DOHH2 (cell line): ENCODE measurements around the gene FILIP1L.

Experiments used
- H3F3A ChIP-seq: fragments of 200-600 bp; sonication (generic), shearing (Covaris generic); 2 replicates; pipeline ENCODE4 v1.6.0; 2016; ENCODE audit warnings: antibody characterized with exemption, mild to moderate bottlenecking; ENCODE audit not compliant: control insufficient read depth, insufficient read depth
- H3K27ac ChIP-seq: fragments of 200-600 bp; sonication (generic); 2 replicates; pipeline ENCODE4 v1.5.1; 2014; ENCODE audit warnings: low read depth, mild to moderate bottlenecking, low read length, moderate library complexity
- H3K27me3 ChIP-seq: fragments of 200-600 bp; sonication (generic); 2 replicates; pipeline ENCODE4 v1.6.1; 2014; ENCODE audit warnings: mild to moderate bottlenecking, low read length, mixed read lengths; ENCODE audit not compliant: control insufficient read depth
- H3K36me3 ChIP-seq: fragments of 200-600 bp; sonication (generic); 2 replicates; pipeline ENCODE4 v1.6.1; 2014; ENCODE audit warnings: mild to moderate bottlenecking, low read length, moderate library complexity, mixed read lengths; ENCODE audit not compliant: control insufficient read depth
- H3K4me1 ChIP-seq: fragments of 200-600 bp; sonication (generic); 2 replicates; pipeline ENCODE4 v1.6.1; 2014; ENCODE audit warnings: mild to moderate bottlenecking, low read length, mixed read lengths; ENCODE audit not compliant: control insufficient read depth
- H3K4me2 ChIP-seq: fragments of 200-600 bp; sonication (generic); 2 replicates; pipeline ENCODE4 v1.6.0; 2014; ENCODE audit warnings: mild to moderate bottlenecking, low read length, moderate library complexity
- H3K4me3 ChIP-seq: fragments of 200-600 bp; sonication (generic); 2 replicates; pipeline ENCODE4 v1.5.1; 2014; ENCODE audit warnings: mild to moderate bottlenecking, low read length, mixed read lengths
- H3K79me2 ChIP-seq: fragments of 200-600 bp; sonication (generic); 2 replicates; pipeline ENCODE4 v1.6.1; 2014; ENCODE audit warnings: mild to moderate bottlenecking, low read length, mixed read lengths; ENCODE audit not compliant: control insufficient read depth
- H3K9me2 ChIP-seq: fragments of 200-600 bp; sonication (generic); replicated peaks from 2 replicates; pipeline ENCODE4 v1.6.1; 2014; ENCODE audit warnings: mild to moderate bottlenecking, low read length, mixed read lengths; ENCODE audit not compliant: control insufficient read depth
- H3K9me3 ChIP-seq: fragments of 200-600 bp; sonication (generic); 2 replicates; pipeline ENCODE4 v1.6.1; 2014; ENCODE audit warnings: antibody characterized with exemption, low read length, mixed read lengths; ENCODE audit not compliant: control insufficient read depth, insufficient read depth
- H4K20me1 ChIP-seq: fragments of 200-600 bp; sonication (generic); 2 replicates; pipeline ENCODE4 v1.6.0; 2014; ENCODE audit warnings: low read depth, mild to moderate bottlenecking, antibody characterized with exemption, low read length, moderate library complexity; ENCODE audit not compliant: control insufficient read depth, insufficient read depth
- CTCF ChIP-seq: fragments of 200-600 bp; sonication (generic); IDR thresholded peaks from one replicate; pipeline ENCODE4 v1.5.1; 2014; ENCODE audit warnings: antibody characterized with exemption, mild to moderate bottlenecking, low read depth, low read length; ENCODE audit not compliant: poor library complexity, severe bottlenecking
- EZH2phosphoT487 ChIP-seq: fragments of 200-600 bp; sonication (generic); IDR thresholded peaks from 2 replicates; pipeline ENCODE4 v1.6.1; 2017; ENCODE audit warnings: borderline replicate concordance, mild to moderate bottlenecking, antibody characterized with exemption, low read length, moderate library complexity, mixed read lengths

FILIP1L gene

DNA sequence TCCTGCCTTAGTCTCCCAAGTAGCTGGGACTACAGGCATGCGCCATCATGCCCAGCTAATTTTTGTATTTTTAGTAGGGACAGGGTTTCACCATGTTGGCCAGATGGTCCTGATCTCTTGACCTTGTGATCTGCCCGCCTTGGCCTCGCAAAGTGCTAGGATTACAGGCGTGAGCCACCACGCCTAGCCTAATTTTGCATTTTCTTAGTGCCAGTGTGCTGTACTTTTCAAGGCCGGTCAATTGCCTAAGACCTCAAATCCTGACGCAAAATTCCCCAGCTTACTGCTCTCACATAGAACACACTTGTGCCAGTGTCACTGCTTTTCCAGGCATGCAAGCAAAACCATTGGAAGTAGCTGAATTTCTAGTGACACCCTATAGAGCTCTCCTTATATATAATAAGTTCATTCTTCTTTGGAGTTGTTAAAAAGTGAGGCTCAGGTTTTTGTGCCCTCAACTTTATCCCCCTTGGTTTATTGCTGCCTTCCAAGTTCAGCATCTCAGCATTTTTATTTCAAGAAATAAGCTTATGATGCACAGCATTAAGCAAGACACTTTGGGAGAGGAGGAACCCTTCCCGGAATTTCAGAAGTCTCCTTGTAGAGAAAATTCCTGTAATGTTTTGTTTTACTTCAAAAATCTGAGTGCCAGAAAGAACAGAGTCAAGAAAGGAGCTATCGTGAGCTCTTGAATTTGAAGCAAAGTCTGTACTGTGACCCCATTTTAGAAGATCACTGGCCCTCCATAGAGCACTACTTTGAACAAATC is 93.2 kb downstream of the FILIP1L start:
- Histone ChIP-seq H3K4me2 (no peak overlapping the region), H3K79me2 (no peaks in the 10 kb centered on the region), H3K9me3 (no peaks in the 10 kb centered on the region), H3K36me3 (no peaks in the 10 kb centered on the region), H3K9me2 (no peaks in the 10 kb centered on the region), H3K4me1 (no peaks in the 10 kb centered on the region), H3F3A (no peaks in the 10 kb centered on the region), H3K27ac (no peak overlapping the region), H4K20me1 (no peaks in the 10 kb centered on the region), H3K27me3 (no peaks in the 10 kb centered on the region), H3K4me3 (no peak overlapping the region)
- TF ChIP-seq CTCF (no peak), EZH2phosphoT487 (no peak)

DNA sequence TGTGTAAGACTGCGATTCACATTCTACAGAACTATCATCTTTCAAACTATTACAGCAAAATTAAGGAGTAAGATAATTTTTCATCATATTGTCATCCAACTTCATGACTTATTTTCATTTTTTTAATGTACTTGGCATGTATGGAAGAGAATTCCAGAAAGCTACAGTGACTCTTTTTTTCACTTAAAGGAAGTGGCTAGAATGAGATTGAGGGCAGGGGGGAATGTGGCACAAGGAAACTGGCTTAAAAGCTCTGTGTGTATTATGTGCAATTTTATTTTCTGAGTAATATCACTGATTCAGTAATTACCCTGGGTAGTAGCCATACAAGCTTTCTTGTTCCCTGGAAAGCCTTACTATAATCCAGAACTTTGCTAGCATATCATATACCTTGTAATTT is 94.6 kb downstream of the FILIP1L start:
- Histone ChIP-seq H4K20me1 (no peaks in the 10 kb centered on the region), H3K4me2 (no peak overlapping the region), H3K4me1 (no peaks in the 10 kb centered on the region), H3F3A (no peaks in the 10 kb centered on the region), H3K36me3 (peaks cover 3% of the 10 kb centered on the region; the same call in 1 of the 2 replicates), H3K79me2 (no peaks in the 10 kb centered on the region), H3K9me3 (no peaks in the 10 kb centered on the region), H3K27me3 (no peaks in the 10 kb centered on the region), H3K4me3 (no peak overlapping the region), H3K9me2 (no peaks in the 10 kb centered on the region), H3K27ac (no peak overlapping the region)
- TF ChIP-seq EZH2phosphoT487 (no peak), CTCF (no peak)

DNA sequence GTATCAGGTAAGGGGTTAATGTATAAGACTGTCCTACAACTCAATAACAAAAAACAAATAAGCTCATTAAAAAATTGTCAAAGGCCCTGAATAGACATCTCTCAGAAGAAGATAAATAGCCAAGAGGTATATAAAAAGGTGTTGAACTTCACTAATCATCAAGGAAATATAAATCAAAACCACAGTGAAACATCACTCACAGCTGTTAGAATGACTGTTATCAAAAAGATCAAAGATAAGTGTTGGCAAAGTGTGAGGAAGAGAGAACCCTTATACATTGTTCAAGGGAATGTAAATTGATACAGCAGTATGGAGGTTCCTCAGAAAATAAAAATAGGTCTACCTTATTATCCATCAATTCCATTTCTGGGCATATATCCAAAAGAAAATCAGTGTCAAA is 95.5 kb downstream of the FILIP1L start:
- Histone ChIP-seq H3K27ac (no peak overlapping the region), H3K79me2 (no peaks in the 10 kb centered on the region), H3F3A (no peaks in the 10 kb centered on the region), H3K9me3 (no peaks in the 10 kb centered on the region), H3K27me3 (no peaks in the 10 kb centered on the region), H3K36me3 (peaks cover 3% of the 10 kb centered on the region; the same call in 1 of the 2 replicates), H4K20me1 (no peaks in the 10 kb centered on the region), H3K9me2 (no peaks in the 10 kb centered on the region), H3K4me3 (no peak overlapping the region), H3K4me2 (no peak overlapping the region), H3K4me1 (no peaks in the 10 kb centered on the region)
- TF ChIP-seq EZH2phosphoT487 (no peak), CTCF (no peak)
